ENCODE data around the gene FAM209B. TPM values are rescaled to one million over a fixed set of nuclear protein-coding genes. Genes with fewer than 3 reads are reported as not detected.

FAM209B gene
- polyA plus RNA-seq, 3 donors: 0.66 to 1.6 (median 0.84) TPM

GRCh38 chr20:56575157-56575556 is 42.1 kb downstream of the FAM209B start:
- Histone ChIP-seq H2AFZ (ENCODE audit: insufficient read depth, low read depth, low read length, poor library complexity, severe bottlenecking) (no peak overlapping the region), H3K36me3 (replicated peaks in 1 of 2; ENCODE audit: control insufficient read depth in 1 of 2, insufficient read depth in 2 of 2, low read length in 2 of 2) (no peaks in the 10 kb centered on the region), H3K79me2 (ENCODE audit: insufficient read depth, low read length) (no peaks in the 10 kb centered on the region), H3K27me3 (ENCODE audit: control insufficient read depth in 2 of 2, insufficient read depth in 2 of 2, low read length in 2 of 2) (no peaks in the 10 kb centered on the region), H3K9me3 (replicated peaks in 1 of 2; ENCODE audit: control insufficient read depth in 1 of 2, insufficient read depth in 1 of 2, low read length in 2 of 2) (no peaks in the 10 kb centered on the region), H3K9ac (ENCODE audit: insufficient read depth, low read length, poor library complexity, severe bottlenecking) (no peak overlapping the region), H3K4me2 (replicated peaks; ENCODE audit: extremely low read depth, low read length, poor library complexity, severe bottlenecking) (no peak overlapping the region), H3K4me3 (replicated peaks in 1 of 3; ENCODE audit: low read depth in 2 of 3, low read length in 3 of 3) (no peak overlapping the region), H4K20me1 (ENCODE audit: insufficient read depth, low read length) (no peaks in the 10 kb centered on the region), H3K4me1 (ENCODE audit: control insufficient read depth in 1 of 2, insufficient read depth in 2 of 2, low read length in 2 of 2) (no peaks in the 10 kb centered on the region), H3K27ac (ENCODE audit: low read depth in 1 of 2, low read length in 2 of 2) (no peak overlapping the region)
- Mint-ChIP-seq H3K9me3 (peaks cover 0 to 5% (median 2%) of the 10 kb centered on the region in 7 donors), H3K27me3 (ENCODE audit: low read depth in 3 of 3) (peaks cover 4 to 13% (median 5%) of the 10 kb centered on the region in 3 donors), H3K4me1 (no peaks in the 10 kb centered on the region), H3K36me3 (no peaks in the 10 kb centered on the region), H3K4me3 (no peak overlapping the region), H3K27ac (no peak overlapping the region)
- no peak for TF ChIP-seq CTCF (IDR thresholded peaks at IDR 0.05)
- intact Hi-C loops (cut with micrococcal nuclease): no loop called here
- 86% methylated on average over 9 of the region's 9 CpGs for WGBS (ENCODE audit: insufficient coverage)
- no peak for DNase-seq

GRCh38 chr20:56575961-56576360 is 42.9 kb downstream of the FAM209B start:
- Mint-ChIP-seq H3K4me1 (no peaks in the 10 kb centered on the region), H3K36me3 (no peaks in the 10 kb centered on the region), H3K9me3 (peaks cover 0 to 4% (median 0%) of the 10 kb centered on the region in 7 donors), H3K27me3 (ENCODE audit: low read depth in 3 of 3) (peaks cover 4 to 13% (median 5%) of the 10 kb centered on the region in 3 donors), H3K27ac (no peak overlapping the region), H3K4me3 (no peak overlapping the region)
- H2AFZ ChIP-seq (ENCODE audit: insufficient read depth, low read depth, low read length, poor library complexity, severe bottlenecking): no peak overlapping the region
- WGBS (ENCODE audit: insufficient coverage): 92% methylated on average over 2 of the region's 4 CpGs
- no peak overlapping the region for H3K27ac ChIP-seq (ENCODE audit: low read depth in 1 of 2, low read length in 2 of 2)
- H3K36me3 ChIP-seq (replicated peaks in 1 of 2; ENCODE audit: control insufficient read depth in 1 of 2, insufficient read depth in 2 of 2, low read length in 2 of 2): no peaks in the 10 kb centered on the region
- intact Hi-C loops (cut with micrococcal nuclease): no loop called here
- no peaks in the 10 kb centered on the region for H3K9me3 ChIP-seq (replicated peaks in 1 of 2; ENCODE audit: control insufficient read depth in 1 of 2, insufficient read depth in 1 of 2, low read length in 2 of 2)
- no peak for DNase-seq
- no peak overlapping the region for H3K4me2 ChIP-seq (replicated peaks; ENCODE audit: extremely low read depth, low read length, poor library complexity, severe bottlenecking)
- no peaks in the 10 kb centered on the region for H3K4me1 ChIP-seq (ENCODE audit: control insufficient read depth in 1 of 2, insufficient read depth in 2 of 2, low read length in 2 of 2)
- no peaks in the 10 kb centered on the region for H3K79me2 ChIP-seq (ENCODE audit: insufficient read depth, low read length)
- H4K20me1 ChIP-seq (ENCODE audit: insufficient read depth, low read length): no peaks in the 10 kb centered on the region
- H3K9ac ChIP-seq (ENCODE audit: insufficient read depth, low read length, poor library complexity, severe bottlenecking): no peak overlapping the region
- H3K4me3 ChIP-seq (replicated peaks in 1 of 3; ENCODE audit: low read depth in 2 of 3, low read length in 3 of 3): no peak overlapping the region
- no peaks in the 10 kb centered on the region for H3K27me3 ChIP-seq (ENCODE audit: control insufficient read depth in 2 of 2, insufficient read depth in 2 of 2, low read length in 2 of 2)
- TF ChIP-seq CTCF (IDR thresholded peaks at IDR 0.05): no peak

Measured in CD14-positive monocyte (primary cell).